ENCODE measurements around the gene DMBX1.

DNA sequence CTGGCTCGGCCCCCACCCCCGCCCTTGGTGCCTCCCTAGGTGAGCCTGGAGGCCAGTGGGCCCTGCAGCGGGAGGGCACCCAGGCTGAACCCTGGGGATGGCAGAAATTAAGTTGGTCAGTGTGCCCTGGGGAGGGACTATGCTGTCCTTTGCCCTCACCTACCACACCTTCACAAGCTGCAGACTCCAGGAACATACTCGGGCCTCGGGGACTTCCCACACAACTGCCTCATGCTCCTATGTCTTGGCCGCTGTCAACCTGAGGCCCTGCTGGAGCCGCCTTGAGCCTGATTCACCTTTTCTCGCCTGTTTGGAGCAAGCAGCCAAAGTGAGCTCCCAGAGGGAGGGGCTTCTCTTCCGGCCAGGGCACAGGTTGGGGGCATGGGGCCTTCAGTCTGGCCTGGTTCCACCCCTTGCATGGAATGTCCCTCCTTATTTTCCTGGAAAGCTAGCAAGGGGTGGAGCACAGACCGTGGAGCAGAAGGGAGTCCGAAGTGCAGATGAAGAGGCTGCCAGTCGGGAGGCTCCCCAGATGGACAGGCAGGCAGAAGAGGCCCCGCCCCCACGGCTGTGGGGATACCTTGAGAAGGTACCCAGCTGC, 37.2 kb downstream of the DMBX1 start:
- no peak for TF ChIP-seq CTCF (IDR thresholded peaks at IDR 0.05; ENCODE audit: low read depth, low read length, poor library complexity, severe bottlenecking)
- no peak for TF ChIP-seq EZH2phosphoT487 (IDR thresholded peaks at IDR 0.05; ENCODE audit: borderline replicate concordance, low read length)
